Hypothalamus (tissue), 51 donors: ENCODE data around the gene PCDH9.

ENCODE experiments used
- DNase-seq, 51 donors: peaks; one replicate each; lab custom pipeline; 2025; lab: John Stamatoyannopoulos, UW

Gene PCDH9

GRCh38 chr13:66700117-66700601 is 530.0 kb downstream of the PCDH9 start:
- peak in 1 of 51 donors; percentile 45 for DNase-seq

- no peak for DNase-seq
These were observed 536.5 kb downstream of the PCDH9 start for GRCh38 chr13:66693656-66694055.

GRCh38 chr13:66691149-66691548 is 539.0 kb downstream of the PCDH9 start:
- DNase-seq: no peak

- DNase-seq: peak in 13 of 51 donors; percentile 1 to 45 (median 16)
These were observed 540.5 kb downstream of the PCDH9 start for GRCh38 chr13:66689628-66690027.

- DNase-seq: peak in 1 of 51 donors; percentile 29
These were observed 541.0 kb downstream of the PCDH9 start for GRCh38 chr13:66689037-66689619.

GRCh38 chr13:66681403-66681802 is 548.7 kb downstream of the PCDH9 start:
- DNase-seq: no peak

- no peak for DNase-seq
These were observed 550.1 kb downstream of the PCDH9 start for GRCh38 chr13:66680031-66680430.

GRCh38 chr13:66675620-66676019 is 554.5 kb downstream of the PCDH9 start:
- no peak for DNase-seq

GRCh38 chr13:66673401-66673800 is 556.7 kb downstream of the PCDH9 start:
- DNase-seq: no peak

GRCh38 chr13:66665991-66666390 is 564.1 kb downstream of the PCDH9 start:
- DNase-seq: peak in 42 of 51 donors; percentile 7 to 71 (median 38)

GRCh38 chr13:66663711-66664110 is 566.4 kb downstream of the PCDH9 start:
- DNase-seq: no peak

- no peak for DNase-seq
These were observed 566.9 kb downstream of the PCDH9 start for GRCh38 chr13:66663206-66663605.

GRCh38 chr13:66661336-66661735 is 568.8 kb downstream of the PCDH9 start:
- DNase-seq: no peak

GRCh38 chr13:66660468-66660813 is 569.7 kb downstream of the PCDH9 start:
- no peak for DNase-seq

- no peak for DNase-seq
These were observed 570.3 kb downstream of the PCDH9 start for GRCh38 chr13:66659701-66660467.

- no peak for DNase-seq
These were observed 570.9 kb downstream of the PCDH9 start for GRCh38 chr13:66659286-66659685.

GRCh38 chr13:66657165-66657881 is 572.8 kb downstream of the PCDH9 start:
- peak in 28 of 51 donors; percentile 3 to 75 (median 37) for DNase-seq

- no peak for DNase-seq
These were observed 574.2 kb downstream of the PCDH9 start for GRCh38 chr13:66655847-66656454.

- no peak for DNase-seq
These were observed 585.2 kb downstream of the PCDH9 start for GRCh38 chr13:66644855-66645460.

GRCh38 chr13:66640231-66640630 is 589.9 kb downstream of the PCDH9 start:
- no peak for DNase-seq

GRCh38 chr13:66639044-66639443 is 591.1 kb downstream of the PCDH9 start:
- DNase-seq: no peak
